Endothelial cell of umbilical vein (primary cell): Measurements from ENCODE around the gene CHML. TPM values are rescaled to one million over a fixed set of nuclear protein-coding genes. Genes with fewer than 3 reads are reported as not detected.

ENCODE experiments used
- BruUV-seq: library from RNA; stranded (reverse); fragments of 400-500 nt; replicated peaks from 2 replicates; lab custom pipeline; 2021; lab: Mats Ljungman, UMichigan
- CTCF ChIA-PET: fragments of 300-600, 350-600 bp; sonication (Branson Sonifier 250); formaldehyde crosslinking; loops from one replicate; lab custom pipeline; 2021; ENCODE audit warnings: antibody characterized with exemption, inconsistent platforms; lab: Charles Lee
- POLR2A ChIA-PET: fragments of 300-600, 350-600 bp; sonication (Branson Sonifier 250); formaldehyde crosslinking; loops from one replicate; lab custom pipeline; 2021; ENCODE audit warnings: antibody characterized with exemption, inconsistent platforms; lab: Charles Lee
- DNase-seq: peaks from one replicate; pipeline ENCODE4 v3.0.0-alpha.2; 2011; ENCODE audit warnings: low read depth, low spot score
- FAIRE-seq: peaks from 2 replicates; lab custom pipeline; 2011; peaks lifted over from hg19 to GRCh38; lab: Jason Lieb, UNC
- H2AFZ ChIP-seq: 2 replicates; pipeline ENCODE4 v1.6.0; 2012; ENCODE audit warnings: low read depth, low read length, control low read depth, inconsistent platforms
- H3K27ac ChIP-seq: 2 replicates; pipeline ENCODE4 v1.5.1; 2011; ENCODE audit warnings: low read depth, mild to moderate bottlenecking, control low read depth, low read length, moderate library complexity; ENCODE audit not compliant: insufficient read depth
- H3K27me3 ChIP-seq, 2 experiments: 2 replicates each; pipeline versions ENCODE4 v1.6.0 to v1.6.1; 2011; ENCODE audit warnings: low read length in 2 of 2, mixed read lengths in 1 of 2; ENCODE audit not compliant: control insufficient read depth in 2 of 2, insufficient read depth in 2 of 2
- H3K36me3 ChIP-seq, 2 experiments: 2 replicates in 1 of 2; 3 replicates in 1 of 2; pipeline ENCODE4 v1.5.1; 2011; ENCODE audit warnings: low read length in 2 of 2, mild to moderate bottlenecking in 1 of 2, moderate library complexity in 1 of 2; ENCODE audit not compliant: control insufficient read depth in 2 of 2, insufficient read depth in 2 of 2; ENCODE audit errors: extremely low read depth in 1 of 2
- H3K4me1 ChIP-seq: 3 replicates; pipeline ENCODE4 v1.5.1; 2011; ENCODE audit warnings: mild to moderate bottlenecking, low read length; ENCODE audit not compliant: control insufficient read depth, insufficient read depth; ENCODE audit errors: extremely low read depth
- H3K4me2 ChIP-seq: 2 replicates; pipeline ENCODE4 v1.6.1; 2011; ENCODE audit warnings: low read length, control low read depth, mixed read lengths; ENCODE audit not compliant: insufficient read depth
- H3K4me3 ChIP-seq, 3 experiments: fragments of 200-600 bp in 1 of 3; sonication (generic), shearing (Covaris generic) in 1 of 3; replicated peaks in 1 of 3; 2 replicates each; pipeline ENCODE4 v1.5.1; 2011 to 2016; ENCODE audit warnings: control low read depth in 3 of 3, low read length in 3 of 3, mild to moderate bottlenecking in 2 of 3, inconsistent platforms in 1 of 3, low read depth in 1 of 3, moderate library complexity in 1 of 3; ENCODE audit not compliant: insufficient read depth in 1 of 3
- H3K79me2 ChIP-seq: 2 replicates; pipeline ENCODE4 v1.6.0; 2012; ENCODE audit warnings: low read length, inconsistent platforms; ENCODE audit not compliant: control insufficient read depth, insufficient read depth
- H3K9ac ChIP-seq: replicated peaks from 2 replicates; pipeline ENCODE3; 2011; ENCODE audit warnings: low read length, control low read depth; ENCODE audit not compliant: insufficient read depth; ENCODE audit errors: extremely low read depth
- H3K9me1 ChIP-seq: replicated peaks from 3 replicates; pipeline ENCODE4 v1.6.0; 2011; ENCODE audit warnings: mild to moderate bottlenecking, low read length; ENCODE audit not compliant: control insufficient read depth, insufficient read depth; ENCODE audit errors: extremely low read depth
- H3K9me3 ChIP-seq: replicated peaks from 2 replicates; pipeline ENCODE4 v1.5.1; 2012; ENCODE audit warnings: low read length, inconsistent platforms; ENCODE audit not compliant: control insufficient read depth, insufficient read depth
- H4K20me1 ChIP-seq: replicated peaks from 2 replicates; pipeline ENCODE3; 2011; ENCODE audit warnings: mild to moderate bottlenecking, low read length; ENCODE audit not compliant: control insufficient read depth, insufficient read depth; ENCODE audit errors: extremely low read depth
- CTCF ChIP-seq, 2 donors: IDR thresholded peaks; 1 replicate in 1 of 2; 2 replicates in 1 of 2; pipeline ENCODE4 v1.5.1; 2011; ENCODE audit warnings: low read length in 2 of 2, mild to moderate bottlenecking in 2 of 2, moderate library complexity in 2 of 2, control low read depth in 1 of 2, inconsistent platforms in 1 of 2, low read depth in 1 of 2; ENCODE audit not compliant: insufficient read depth in 1 of 2; ENCODE audit errors: extremely low read depth in 1 of 2
- EZH2 ChIP-seq: IDR thresholded peaks from 2 replicates; pipeline ENCODE4 v1.6.1; 2012; ENCODE audit warnings: borderline replicate concordance, low read depth, mild to moderate bottlenecking, moderate library complexity, low read length, inconsistent platforms; ENCODE audit not compliant: severe bottlenecking
- FOS ChIP-seq: IDR thresholded peaks from 2 replicates; pipeline ENCODE4 v1.6.1; 2011; ENCODE audit warnings: mild to moderate bottlenecking, low read length, moderate library complexity, borderline replicate concordance; ENCODE audit not compliant: insufficient read depth
- GATA2 ChIP-seq: IDR thresholded peaks from 2 replicates; pipeline ENCODE4 v1.7.0; 2011; ENCODE audit warnings: low read depth, mild to moderate bottlenecking, moderate library complexity, mixed read lengths, low read length; ENCODE audit not compliant: insufficient read length, insufficient read depth
- JUN ChIP-seq: IDR thresholded peaks from 2 replicates; pipeline ENCODE4 v1.6.1; 2011; ENCODE audit warnings: borderline replicate concordance, low read depth; ENCODE audit not compliant: insufficient read length, insufficient read depth
- MAX ChIP-seq: IDR thresholded peaks from 2 replicates; pipeline ENCODE4 v1.6.1; 2011; ENCODE audit not compliant: insufficient read depth, insufficient read length
- MYC ChIP-seq: IDR thresholded peaks from one replicate; pipeline ENCODE4 v1.6.1; 2011; ENCODE audit warnings: mild to moderate bottlenecking, low read depth, low read length
- POLR2A ChIP-seq: IDR thresholded peaks from 2 replicates; pipeline ENCODE4 v1.6.1; 2012; ENCODE audit warnings: low read depth, mild to moderate bottlenecking, control low read depth, low read length
- POLR2AphosphoS5 ChIP-seq: IDR thresholded peaks from 2 replicates; pipeline ENCODE4 v1.6.1; 2012; ENCODE audit warnings: low read depth, mild to moderate bottlenecking, control low read depth, low read length, moderate library complexity; ENCODE audit not compliant: insufficient read depth
- dilution Hi-C: fragments of 300-500 bp; cut with MboI; formaldehyde crosslinking; loops from one replicate; pipeline ENCODE4 v1.15.0; 2019; ENCODE audit warnings: low sequenced_read_pairs; ENCODE audit not compliant: extremely low pct_ligation_motif_present
- intact Hi-C: fragments of 100-400 bp; cut with micrococcal nuclease; formaldehyde crosslinking; loops from one replicate; pipeline ENCODE4 v1.10.0; 2022
- polyA plus RNA-seq, 4 experiments: library from polyadenylated mRNA; depleted of rRNA in 3 of 4; stranded (reverse) in 3 of 4; unstranded in 1 of 4; fragments of >200 nt; gene quantifications; 2 replicates each; pipeline versions ENCODE4 v1.2.1 to v1.2.3, GENCODE V29; 2011 to 2012; ENCODE audit warnings: missing spikeins in 1 of 4
- total RNA-seq: library from RNA; stranded (reverse); gene quantifications from 2 replicates; pipeline ENCODE4 v1.2.3, GENCODE V29; 2021

CHML gene
- total and polyA plus RNA-seq, 2 donors (not counting 3 experiments of a cell fraction or from before 2014, with no cell fraction given) = 3.3 to 22.3 TPM

- FAIRE-seq (no peak), DNase-seq (no peak)
- no peaks in the 10 kb centered on the region for H3K36me3 ChIP-seq
- intact Hi-C loops (no loop called here), dilution Hi-C loops (no loop called here)
- no peak overlapping the region for H3K4me3 ChIP-seq
- CTCF ChIA-PET = no interaction called here
- peaks cover 4% of the 10 kb centered on the region for H3K79me2 ChIP-seq
- H4K20me1 ChIP-seq = no peaks in the 10 kb centered on the region
- H3K9me1 ChIP-seq = no peaks in the 10 kb centered on the region
- BruUV-seq = no TSS peak
- TF ChIP-seq MYC (no peak), POLR2A (no peak), CTCF (IDR thresholded peaks at IDR 0.05; ENCODE audit: extremely low read depth in 1 of 2, insufficient read depth in 1 of 2, low read depth in 1 of 2, low read length in 2 of 2) (no peak), MAX (no peak), POLR2AphosphoS5 (no peak)
- no peak overlapping the region for H3K27ac ChIP-seq
- POLR2A ChIA-PET = no interaction called here
- no peak overlapping the region for H2AFZ ChIP-seq
- no peaks in the 10 kb centered on the region for H3K27me3 ChIP-seq
- H3K4me1 ChIP-seq = peaks cover 12% of the 10 kb centered on the region
- no peaks in the 10 kb centered on the region for H3K9me3 ChIP-seq
- no peak overlapping the region for H3K9ac ChIP-seq
- H3K4me2 ChIP-seq = no peak overlapping the region
Measured at GRCh38 chr1:241644259-241644658, 4.1 kb upstream of the CHML start.

GRCh38 chr1:241642593-241642944, 2.4 kb upstream of the CHML start:
- no peak for DNase-seq
- intact Hi-C loops (no loop called here), dilution Hi-C loops (no loop called here)
- no peak overlapping the region for H3K9ac ChIP-seq
- peaks cover 24% of the 10 kb centered on the region for H3K4me1 ChIP-seq
- H3K36me3 ChIP-seq = no peaks in the 10 kb centered on the region
- BruUV-seq = no TSS peak
- H3K9me3 ChIP-seq = no peaks in the 10 kb centered on the region
- H3K27ac ChIP-seq = no peak overlapping the region
- H3K9me1 ChIP-seq = no peaks in the 10 kb centered on the region
- no peaks in the 10 kb centered on the region for H3K27me3 ChIP-seq
- no peak overlapping the region for H3K4me3 ChIP-seq
- CTCF ChIA-PET = no interaction called here
- H3K4me2 ChIP-seq = no peak overlapping the region
- no peak for FAIRE-seq
- POLR2A ChIA-PET = no interaction called here
- H2AFZ ChIP-seq = no peak overlapping the region
- no peaks in the 10 kb centered on the region for H4K20me1 ChIP-seq
- TF ChIP-seq MYC (no peak), CTCF (IDR thresholded peaks at IDR 0.05; ENCODE audit: extremely low read depth in 1 of 2, insufficient read depth in 1 of 2, low read depth in 1 of 2, low read length in 2 of 2) (no peak), FOS (no peak), GATA2 (no peak), POLR2AphosphoS5 (no peak), JUN (no peak), EZH2 (no peak), MAX (no peak), POLR2A (no peak)
- H3K79me2 ChIP-seq = peaks cover 20% of the 10 kb centered on the region
